Common myeloid progenitor, CD34-positive (primary cell): Measurements from ENCODE around the gene CGB5.

ENCODE experiments used
- CTCF ChIA-PET: fragments of 350-600 bp; sonication (Branson Sonifier 250); formaldehyde crosslinking; loops from one replicate; lab custom pipeline; 2021; ENCODE audit warnings: antibody characterized with exemption; lab: Charles Lee
- POLR2A ChIA-PET: fragments of 350-600 bp; sonication (Branson Sonifier 250); formaldehyde crosslinking; loops from one replicate; lab custom pipeline; 2021; ENCODE audit warnings: antibody characterized with exemption; lab: Charles Lee
- DNase-seq, 3 donors: peaks; one replicate each; pipeline versions ENCODE4 v3.0.0 to v3.0.0-alpha.2; 2013
- H3K27ac ChIP-seq, 2 experiments: 1 replicate in 1 of 2; 2 replicates in 1 of 2; pipeline ENCODE4 v1.7.0; 2013; ENCODE audit warnings: inconsistent platforms in 2 of 2, low read length in 2 of 2, mild to moderate bottlenecking in 2 of 2, low read depth in 1 of 2, moderate library complexity in 1 of 2; ENCODE audit not compliant: severe bottlenecking in 2 of 2, insufficient read depth in 1 of 2, poor library complexity in 1 of 2
- H3K27me3 ChIP-seq, 5 experiments: replicated peaks in 2 of 5; 1 replicate in 3 of 5; 2 replicates in 2 of 5; pipeline versions ENCODE4 v1.6.1 to v1.7.0; 2013; ENCODE audit warnings: low read length in 4 of 5, mild to moderate bottlenecking in 2 of 5, moderate library complexity in 2 of 5, inconsistent platforms in 1 of 5; ENCODE audit not compliant: insufficient read depth in 5 of 5, control insufficient read depth in 4 of 5
- H3K36me3 ChIP-seq, 4 experiments: 1 replicate in 2 of 4; 2 replicates in 2 of 4; pipeline versions ENCODE4 v1.6.1 to v1.7.0; 2013; ENCODE audit warnings: low read length in 3 of 4, control low read depth in 1 of 4, mild to moderate bottlenecking in 1 of 4; ENCODE audit not compliant: control insufficient read depth in 4 of 4, insufficient read depth in 4 of 4
- H3K4me1 ChIP-seq, 4 experiments: 1 replicate in 3 of 4; 2 replicates in 1 of 4; pipeline versions ENCODE4 v1.6.1 to v1.7.1; 2013; ENCODE audit warnings: low read length in 3 of 4, mild to moderate bottlenecking in 3 of 4, control low read depth in 1 of 4, inconsistent platforms in 1 of 4, moderate library complexity in 1 of 4; ENCODE audit not compliant: control insufficient read depth in 4 of 4, insufficient read depth in 4 of 4; ENCODE audit errors: control extremely low read depth in 1 of 4
- H3K4me3 ChIP-seq, 7 experiments: 1 replicate in 4 of 7; 2 replicates in 3 of 7; pipeline versions ENCODE4 v1.5.1 to v1.7.0; 2013; ENCODE audit warnings: mild to moderate bottlenecking in 7 of 7, low read length in 6 of 7, moderate library complexity in 6 of 7, inconsistent platforms in 2 of 7, low read depth in 2 of 7, control low read depth in 1 of 7; ENCODE audit not compliant: insufficient read depth in 4 of 7, control insufficient read depth in 1 of 7; ENCODE audit errors: extremely low read depth in 1 of 7
- H3K9me3 ChIP-seq, 5 experiments: 1 replicate in 4 of 5; 2 replicates in 1 of 5; pipeline versions ENCODE4 v1.6.1 to v1.7.1; 2013; ENCODE audit warnings: low read length in 4 of 5, mild to moderate bottlenecking in 2 of 5, inconsistent platforms in 1 of 5, low read depth in 1 of 5, moderate library complexity in 1 of 5; ENCODE audit not compliant: control insufficient read depth in 4 of 5, insufficient read depth in 2 of 5; ENCODE audit errors: control extremely low read depth in 1 of 5
- WGBS: methylation state at CpG from one replicate; pipeline ENCODE4 v1.1.5; 2013; ENCODE audit not compliant: insufficient coverage; 5-methylcytosine and 5-hydroxymethylcytosine counted together

CGB5 gene

DNA sequence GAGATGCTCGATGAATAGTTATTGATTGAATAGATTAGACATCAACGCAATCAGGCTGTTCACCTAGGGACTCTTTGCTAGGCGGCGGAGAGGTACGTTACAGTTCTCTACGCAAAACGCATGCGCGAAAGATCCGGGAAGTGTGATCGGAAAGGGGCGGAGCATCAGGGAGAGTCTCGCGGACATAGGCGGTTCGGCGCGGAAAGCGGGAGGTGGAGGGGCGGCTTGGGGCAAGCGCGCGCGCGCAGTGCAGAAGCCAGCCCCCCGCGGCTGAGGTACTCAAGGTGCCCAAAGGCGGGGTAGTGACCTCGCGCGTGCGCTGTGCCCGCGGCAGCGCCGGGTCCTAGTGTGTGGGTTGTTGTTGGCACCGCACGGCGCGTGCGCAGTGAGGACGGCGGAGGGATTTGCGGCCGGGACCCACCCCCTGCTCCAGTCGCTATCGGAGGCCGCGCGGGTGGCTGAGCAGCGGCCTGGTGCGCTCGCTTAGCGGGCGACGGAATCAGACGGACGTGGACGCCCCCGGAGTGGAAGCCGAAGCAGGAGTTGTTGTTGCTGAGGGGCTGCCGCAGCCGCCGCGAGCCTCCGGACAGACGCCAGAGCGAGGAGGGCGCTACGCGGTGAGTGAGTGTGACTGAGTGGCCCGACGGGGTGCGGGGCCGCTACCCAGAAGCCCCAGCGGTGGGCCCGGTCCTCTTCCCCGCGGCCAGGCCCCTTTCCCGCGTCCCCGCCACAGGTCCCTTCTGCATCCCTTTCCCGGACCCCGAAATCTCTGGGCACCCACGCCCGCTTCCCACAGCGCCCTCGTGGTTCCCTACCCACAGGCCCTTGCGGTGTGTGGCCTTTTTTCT lies 41.6 kb downstream of the CGB5 start, which contains the start of gene SNRNP70:
SNRNP70 (plus strand) TSS at position 432 of the 848 bp plus-strand sequence. CDS start 964 bp downstream, outside the sequence.
- H3K36me3 ChIP-seq = peaks cover 4 to 26% (median 20%) of the 10 kb centered on the region in 4 experiments
- WGBS = under 1% methylated on average over 77 of the region's 89 CpGs
- peaks cover 0 to 23% (median 20%) of the 10 kb centered on the region in 4 experiments for H3K4me1 ChIP-seq
- peak within 1 kb of the TSS; percentile 78 to 93 for H3K27ac ChIP-seq
- DNase-seq = peak; percentile 100
- POLR2A ChIA-PET = interaction anchor here (0.5 kb wide), 1 partner anchor 32 kb away, joined by 4 read pairs; no protein-coding TSS in a partner anchor
- no peaks in the 10 kb centered on the region for H3K9me3 ChIP-seq
- CTCF ChIA-PET = no interaction called here
- peak within 1 kb of the TSS; percentile 82 to 99 (median 93) for H3K4me3 ChIP-seq
- no peaks in the 10 kb centered on the region for H3K27me3 ChIP-seq

- H3K27me3 ChIP-seq = no peaks in the 10 kb centered on the region
- ChIA-PET CTCF (interaction anchor here (0.8 kb wide), 1 partner anchor 9 kb away, joined by 4 read pairs; no protein-coding TSS in a partner anchor), POLR2A (no interaction called here)
- WGBS = 3% methylated on average over 14 of the region's 14 CpGs
- H3K27ac ChIP-seq = peak overlapping the region; percentile 78 to 93
- H3K4me1 ChIP-seq = peaks cover 0 to 23% (median 20%) of the 10 kb centered on the region in 4 experiments
- H3K9me3 ChIP-seq = no peaks in the 10 kb centered on the region
- peaks cover 10 to 32% (median 26%) of the 10 kb centered on the region in 4 experiments for H3K36me3 ChIP-seq
- H3K4me3 ChIP-seq = peak overlapping the region; percentile 82 to 99 (median 93)
- no peak for DNase-seq
Observed at GRCh38 chr19:49085868-49086232, 42.2 kb downstream of the CGB5 start.

GRCh38 chr19:49086296-49086695 lies 42.6 kb downstream of the CGB5 start:
- peaks cover 0 to 23% (median 20%) of the 10 kb centered on the region in 4 experiments for H3K4me1 ChIP-seq
- H3K27ac ChIP-seq = peak overlapping the region; percentile 78 to 93
- ChIA-PET POLR2A (no interaction called here), CTCF (interaction anchor here (0.8 to 2.0 kb wide), 3 partner anchors 9 to 12 kb away, joined by 4 to 8 read pairs (median 5); no protein-coding TSS in a partner anchor)
- WGBS = 74% methylated on average over 11 of the region's 11 CpGs
- no peaks in the 10 kb centered on the region for H3K9me3 ChIP-seq
- DNase-seq = no peak
- H3K27me3 ChIP-seq = no peaks in the 10 kb centered on the region
- peak overlapping the region; percentile 82 to 99 (median 93) for H3K4me3 ChIP-seq
- peaks cover 12 to 36% (median 29%) of the 10 kb centered on the region in 4 experiments for H3K36me3 ChIP-seq

DNA sequence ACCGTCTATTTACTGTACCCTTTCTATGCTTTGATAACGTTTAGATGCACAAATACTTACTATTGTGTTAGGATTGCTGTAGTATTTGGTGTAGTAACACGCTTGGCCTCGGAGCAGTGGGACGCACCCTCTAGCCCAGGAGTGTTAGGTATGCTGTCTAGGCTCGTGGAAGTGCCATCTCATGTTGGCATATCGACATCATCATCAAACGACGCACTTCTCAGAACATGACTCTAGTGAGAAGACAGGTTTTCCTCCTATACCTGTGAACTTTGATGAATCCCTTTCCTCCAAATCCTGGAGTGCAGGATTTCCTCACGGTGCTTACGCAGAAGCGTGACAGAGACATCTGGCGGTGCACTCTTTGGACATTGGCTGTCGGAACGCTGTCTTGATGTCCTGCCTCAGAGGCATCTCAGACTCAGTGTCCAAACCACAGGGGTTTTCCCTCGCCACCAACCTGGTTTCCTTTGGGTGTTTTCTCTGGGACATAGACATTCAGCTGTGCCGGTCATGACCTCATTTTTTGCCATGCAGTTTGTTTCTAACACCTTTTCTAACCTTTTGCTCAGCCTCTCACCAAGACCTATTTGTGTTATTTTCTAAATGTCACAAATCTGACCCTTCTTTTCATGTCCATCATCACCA lies 47.9 kb downstream of the CGB5 start:
- Histone ChIP-seq H3K9me3 (no peaks in the 10 kb centered on the region), H3K27me3 (no peaks in the 10 kb centered on the region), H3K27ac (no peak overlapping the region), H3K36me3 (peaks cover 27 to 79% (median 65%) of the 10 kb centered on the region in 4 experiments), H3K4me1 (peaks cover 0 to 11% (median 6%) of the 10 kb centered on the region in 4 experiments), H3K4me3 (no peak overlapping the region)
- ChIA-PET CTCF (interaction anchor here (0.9 to 1.4 kb wide), 3 partner anchors 15 to 106 kb away, joined by 3 to 4 read pairs (median 3); no protein-coding TSS in a partner anchor), POLR2A (interaction anchor here (0.6 kb wide), 1 partner anchor 394 kb away, joined by 7 read pairs; no protein-coding TSS in a partner anchor)
- no peak for DNase-seq
- WGBS = 99% methylated on average over 11 of the region's 17 CpGs

- Histone ChIP-seq H3K36me3 (peaks cover 27 to 81% (median 66%) of the 10 kb centered on the region in 4 experiments), H3K9me3 (no peaks in the 10 kb centered on the region), H3K27me3 (no peaks in the 10 kb centered on the region), H3K4me3 (no peak overlapping the region), H3K27ac (no peak overlapping the region), H3K4me1 (no peaks in the 10 kb centered on the region)
- ChIA-PET POLR2A (no interaction called here), CTCF (interaction anchor here (1.4 kb wide), 2 partner anchors 14 to 21 kb away, joined by 3 to 4 read pairs; no protein-coding TSS in a partner anchor)
- DNase-seq = no peak
- WGBS = 100% methylated on average over 4 of the region's 6 CpGs
Observed at GRCh38 chr19:49092686-49093085, 49.0 kb downstream of the CGB5 start.
